Activated CD4-positive, CD25-positive, alpha-beta regulatory T cell treated with anti-CD3 and anti-CD28 coated beads, Interleukin-2, amount 50 U/mL, for 24 hours (primary cell): ENCODE data around the gene FIBP.

Experiments used
- ATAC-seq, 2 donors: fragments of 150-1000 bp; cut with Tn5 transposase; one replicate each; pipeline ENCODE4 v1.10.0; 2021; ENCODE audit warnings: mild to moderate bottlenecking in 1 of 2, moderate library complexity in 1 of 2

Gene FIBP

DNA sequence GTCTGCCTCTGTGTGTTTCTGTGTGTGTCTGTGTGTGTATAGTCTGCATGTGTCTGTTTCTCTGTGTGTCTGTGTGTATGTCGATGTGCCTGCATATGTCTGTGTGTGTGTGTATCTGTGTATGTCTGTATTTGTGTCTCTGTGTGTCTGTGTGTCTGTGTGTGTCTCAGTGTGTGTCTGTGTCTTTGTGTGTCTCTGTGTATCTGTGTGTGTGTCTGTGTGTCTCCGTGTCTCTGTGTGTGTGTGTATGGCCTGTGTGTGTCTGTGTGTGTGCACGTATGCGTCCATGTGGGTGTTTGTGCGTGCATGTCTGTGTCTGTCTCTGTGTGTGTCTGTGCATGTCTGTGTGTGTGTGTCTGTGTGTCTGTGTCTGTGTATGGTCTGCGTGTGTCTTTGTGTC lies 54.1 kb downstream of the FIBP start:
- ATAC-seq = no peak
